H9 (cell line): ENCODE data around the gene VARS1. TPM values are rescaled to one million over a fixed set of nuclear protein-coding genes. Genes with fewer than 3 reads are reported as not detected.
"Not testable (repeated sequence)": the region's sequence is repeated elsewhere in the genome, so short reads cannot be mapped to it uniquely, and the experiment has no call there.

ENCODE experiments used
- DNase-seq: peaks from one replicate; pipeline ENCODE4 v3.0.0-alpha.2; 2017
- H2AFZ ChIP-seq: one replicate; pipeline ENCODE4 v1.6.1; 2013; ENCODE audit warnings: mild to moderate bottlenecking, low read length, control low read depth, moderate library complexity
- H2AK5ac ChIP-seq: 2 replicates; pipeline ENCODE4 v1.6.1; 2013; ENCODE audit warnings: low read length, control low read depth, mixed read lengths; ENCODE audit not compliant: insufficient read length
- H2BK120ac ChIP-seq: one replicate; pipeline ENCODE4 v1.6.1; 2013; ENCODE audit warnings: low read depth, mild to moderate bottlenecking, low read length, control low read depth, inconsistent platforms; ENCODE audit not compliant: poor library complexity, severe bottlenecking
- H2BK12ac ChIP-seq: 2 replicates; pipeline ENCODE4 v1.6.1; 2013; ENCODE audit warnings: low read length, control low read depth, mixed read lengths, low read depth; ENCODE audit not compliant: insufficient read length
- H2BK15ac ChIP-seq: 2 replicates; pipeline ENCODE4 v1.6.1; 2013; ENCODE audit warnings: low read depth, low read length, control low read depth
- H2BK20ac ChIP-seq: one replicate; pipeline ENCODE4 v1.6.1; 2013; ENCODE audit warnings: low read depth, mild to moderate bottlenecking, low read length, control low read depth, inconsistent platforms; ENCODE audit not compliant: poor library complexity, severe bottlenecking
- H2BK5ac ChIP-seq: 2 replicates; pipeline ENCODE4 v1.6.1; 2013; ENCODE audit warnings: low read length, control low read depth, mixed read lengths; ENCODE audit not compliant: insufficient read length
- H3K14ac ChIP-seq: 2 replicates; pipeline ENCODE4 v1.6.1; 2013; ENCODE audit warnings: low read length, control low read depth; ENCODE audit not compliant: insufficient read depth
- H3K18ac ChIP-seq: 2 replicates; pipeline ENCODE4 v1.6.1; 2013; ENCODE audit warnings: low read depth, mild to moderate bottlenecking, mixed read lengths, low read length, control low read depth; ENCODE audit not compliant: insufficient read length
- H3K23ac ChIP-seq: 2 replicates; pipeline ENCODE4 v1.6.1; 2013; ENCODE audit warnings: low read length, control low read depth, mixed read lengths, low read depth; ENCODE audit not compliant: insufficient read length
- H3K23me2 ChIP-seq: 2 replicates; pipeline ENCODE4 v1.6.1; 2013; ENCODE audit warnings: low read depth, mild to moderate bottlenecking, mixed read lengths, low read length, control low read depth; ENCODE audit not compliant: insufficient read length, poor library complexity, severe bottlenecking
- H3K27ac ChIP-seq: 2 replicates; pipeline ENCODE4 v1.5.1; 2013; ENCODE audit warnings: low read length, control low read depth, mixed read lengths, low read depth; ENCODE audit not compliant: insufficient read length
- H3K27me3 ChIP-seq: 2 replicates; pipeline ENCODE4 v1.6.1; 2013; ENCODE audit warnings: low read length, control low read depth, inconsistent platforms; ENCODE audit not compliant: insufficient read depth
- H3K4ac ChIP-seq: 2 replicates; pipeline ENCODE4 v1.6.1; 2013; ENCODE audit warnings: low read depth, mild to moderate bottlenecking, control low read depth, inconsistent platforms, low read length, moderate library complexity
- H3K4me1 ChIP-seq: 2 replicates; pipeline ENCODE4 v1.6.1; 2013; ENCODE audit warnings: low read length, control low read depth, inconsistent platforms; ENCODE audit not compliant: insufficient read depth
- H3K4me2 ChIP-seq: 2 replicates; pipeline ENCODE4 v1.6.1; 2013; ENCODE audit warnings: low read length, control low read depth, mixed read lengths; ENCODE audit not compliant: insufficient read length, insufficient read depth
- H3K56ac ChIP-seq: 2 replicates; pipeline ENCODE4 v1.6.1; 2013; ENCODE audit warnings: low read depth, mild to moderate bottlenecking, mixed read lengths, low read length, control low read depth; ENCODE audit not compliant: insufficient read length
- H3K79me1 ChIP-seq: 2 replicates; pipeline ENCODE4 v1.6.1; 2013; ENCODE audit warnings: low read depth, mild to moderate bottlenecking, moderate library complexity, low read length, control low read depth, inconsistent platforms; ENCODE audit not compliant: insufficient read depth, poor library complexity, severe bottlenecking
- H3K79me2 ChIP-seq: 2 replicates; pipeline ENCODE4 v1.6.1; 2013; ENCODE audit warnings: low read length, control low read depth, inconsistent platforms; ENCODE audit not compliant: insufficient read depth
- H3K9ac ChIP-seq: 2 replicates; pipeline ENCODE4 v1.6.1; 2013; ENCODE audit warnings: low read length, control low read depth, mixed read lengths; ENCODE audit not compliant: insufficient read length; ENCODE audit errors: extremely low read depth
- H3K9me3 ChIP-seq: one replicate; pipeline ENCODE4 v1.6.1; 2013; ENCODE audit warnings: low read depth, low read length, inconsistent platforms; ENCODE audit not compliant: control insufficient read depth
- H3T11ph ChIP-seq: one replicate; pipeline ENCODE4 v1.6.1; 2013; ENCODE audit warnings: mild to moderate bottlenecking, low read length, control low read depth, inconsistent platforms
- H4K20me1 ChIP-seq: one replicate; pipeline ENCODE4 v1.6.1; 2013; ENCODE audit not compliant: control insufficient read depth, insufficient read length, insufficient read depth
- H4K5ac ChIP-seq: 2 replicates; pipeline ENCODE4 v1.6.1; 2013; ENCODE audit warnings: low read depth, mild to moderate bottlenecking, mixed read lengths, low read length, control low read depth; ENCODE audit not compliant: insufficient read length
- H4K8ac ChIP-seq: replicated peaks from 2 replicates; pipeline ENCODE4 v1.6.1; 2013; ENCODE audit warnings: low read length, control low read depth, mixed read lengths, low read depth; ENCODE audit not compliant: insufficient read length
- H4K91ac ChIP-seq: 2 replicates; pipeline ENCODE4 v1.6.1; 2013; ENCODE audit warnings: low read depth, mild to moderate bottlenecking, moderate library complexity, mixed read lengths, low read length, control low read depth; ENCODE audit not compliant: insufficient read length
- H3K27ac Mint-ChIP-seq, 3 experiments: 2 replicates in 2 of 3; 3 replicates in 1 of 3; pipeline ENCODE4 v1.8.0; 2020 to 2021; ENCODE audit warnings: mixed read lengths in 3 of 3, mild to moderate bottlenecking in 1 of 3, moderate library complexity in 1 of 3
- H3K27me3 Mint-ChIP-seq: 2 replicates; pipeline ENCODE4 v1.8.0; 2021; ENCODE audit warnings: low read depth, mild to moderate bottlenecking, moderate library complexity, mixed read lengths
- H3K36me3 Mint-ChIP-seq, 3 experiments: 2 replicates in 2 of 3; 3 replicates in 1 of 3; pipeline ENCODE4 v1.8.0; 2020 to 2021; ENCODE audit warnings: low read depth in 3 of 3, mixed read lengths in 3 of 3; ENCODE audit not compliant: insufficient read depth in 1 of 3
- H3K4me1 Mint-ChIP-seq, 2 experiments: 2 replicates each; pipeline ENCODE4 v1.8.0; 2020; ENCODE audit warnings: mixed read lengths in 2 of 2
- H3K4me3 Mint-ChIP-seq, 2 experiments: 2 replicates in 1 of 2; 3 replicates in 1 of 2; pipeline ENCODE4 v1.8.0; 2020 to 2021; ENCODE audit warnings: mild to moderate bottlenecking in 2 of 2, mixed read lengths in 2 of 2, moderate library complexity in 1 of 2
- H3K9me3 Mint-ChIP-seq, 2 experiments: 2 replicates in 1 of 2; 3 replicates in 1 of 2; pipeline ENCODE4 v1.8.0; 2020; ENCODE audit warnings: mild to moderate bottlenecking in 2 of 2, mixed read lengths in 2 of 2, moderate library complexity in 1 of 2
- CTCF ChIP-seq: fragments of 200-600 bp; sonication (generic); conservative IDR thresholded peaks from 3 replicates; pipeline ENCODE4 v1.8.0; 2021; ENCODE audit warnings: antibody characterized with exemption, mild to moderate bottlenecking
- WGBS: extraction: QIAGEN DNeasy Blood & Tissue Kit; methylation state at CpG from one replicate; pipeline ENCODE4 v1.1.7; 2013; ENCODE audit warnings: missing lambda C conversion rate, low lambda C conversion rate, mixed read lengths; ENCODE audit not compliant: insufficient read length; ENCODE audit errors: extremely low coverage; 5-methylcytosine and 5-hydroxymethylcytosine counted together
- total RNA-seq: library from RNA; stranded (reverse); gene quantifications from 2 replicates; pipeline ENCODE4 v1.2.1, GENCODE V29; 2021

The VARS1 gene
- total RNA-seq, 1 experiment from 2014 or later: 154 TPM

GRCh38 chr6:31819871-31820299 is 24.3 kb upstream of the VARS1 start:
- H3K36me3 Mint-ChIP-seq: peaks cover 3 to 10% (median 6%) of the 10 kb centered on the region in 3 experiments; a peak in 5 of 7 replicates
- peaks cover 6 to 9% of the 10 kb centered on the region in 2 experiments for H3K9me3 Mint-ChIP-seq
- H3K23ac ChIP-seq: no peak overlapping the region
- no peak overlapping the region for H3K56ac ChIP-seq
- H3K27ac ChIP-seq: no peak overlapping the region
- no peak overlapping the region for H2AFZ ChIP-seq
- H2BK12ac ChIP-seq: no peak overlapping the region
- no peak for TF ChIP-seq CTCF
- peaks cover 3% of the 10 kb centered on the region; the same call in 1 of the 2 replicates for H3K4me1 ChIP-seq
- no peak overlapping the region for H4K8ac ChIP-seq
- H3K14ac ChIP-seq: no peak overlapping the region
- no peak overlapping the region for H3K18ac ChIP-seq
- H4K91ac ChIP-seq: no peak overlapping the region
- H3K4ac ChIP-seq: no peak overlapping the region
- no peak overlapping the region for H4K5ac ChIP-seq
- H3K27me3 Mint-ChIP-seq: peaks cover 5% of the 10 kb centered on the region
- H3K27me3 ChIP-seq: no peaks in the 10 kb centered on the region
- H3K9me3 ChIP-seq: no peaks in the 10 kb centered on the region
- peaks cover 15% of the 10 kb centered on the region for H3K23me2 ChIP-seq
- peak overlapping the region in 1 of 2 experiments; percentile 24; a peak in 1 of 5 replicates for H3K4me3 Mint-ChIP-seq
- peaks cover 40 to 42% of the 10 kb centered on the region in 2 experiments for H3K4me1 Mint-ChIP-seq
- H2BK20ac ChIP-seq: no peak overlapping the region
- no peak overlapping the region for H3T11ph ChIP-seq
- no peak overlapping the region for H2BK15ac ChIP-seq
- H4K20me1 ChIP-seq: no peaks in the 10 kb centered on the region
- H3K4me2 ChIP-seq: no peak overlapping the region
- no peaks in the 10 kb centered on the region for H3K79me1 ChIP-seq
- no peak for DNase-seq
- no peak overlapping the region; a peak in 1 of 7 replicates for H3K27ac Mint-ChIP-seq
- H3K79me2 ChIP-seq: no peaks in the 10 kb centered on the region
- H2AK5ac ChIP-seq: no peak overlapping the region
- H2BK5ac ChIP-seq: no peak overlapping the region
- H3K9ac ChIP-seq: no peak overlapping the region
- no peak overlapping the region for H2BK120ac ChIP-seq

GRCh38 chr6:31817929-31818511 is 22.5 kb upstream of the VARS1 start:
- H2BK15ac ChIP-seq, DNase-seq, H3K23ac ChIP-seq, H3K56ac ChIP-seq, H2BK20ac ChIP-seq, H3K4me1 ChIP-seq, H3K27me3 ChIP-seq, H2AFZ ChIP-seq, H3T11ph ChIP-seq, H2BK120ac ChIP-seq, H3K27ac ChIP-seq, H4K8ac ChIP-seq, H3K14ac ChIP-seq, H4K20me1 ChIP-seq, H3K27me3 Mint-ChIP-seq, H2BK12ac ChIP-seq, H4K91ac ChIP-seq, H3K9ac ChIP-seq, H2AK5ac ChIP-seq, H3K18ac ChIP-seq, H3K9me3 Mint-ChIP-seq, H3K79me2 ChIP-seq, H3K27ac Mint-ChIP-seq, H3K9me3 ChIP-seq, H3K79me1 ChIP-seq, H2BK5ac ChIP-seq, H4K5ac ChIP-seq, H3K4ac ChIP-seq: not testable (repeated sequence)
- H3K23me2 ChIP-seq: peaks cover 18% of the 10 kb centered on the region
- H3K4me2 ChIP-seq: peak overlapping the region; percentile 28
- H3K36me3 Mint-ChIP-seq: peaks cover 3 to 10% (median 6%) of the 10 kb centered on the region in 3 experiments; a peak in 5 of 7 replicates
- no CpG with 5 or more reads among the region's 8 CpGs for WGBS
- peaks cover 35 to 38% of the 10 kb centered on the region in 2 experiments for H3K4me1 Mint-ChIP-seq
- peak overlapping the region; percentile 38 to 67 for H3K4me3 Mint-ChIP-seq
